Body of pancreas (tissue), 4 donors: ENCODE data around the gene HOXB3. TPM values are rescaled to one million over a fixed set of nuclear protein-coding genes. Genes with fewer than 3 reads are reported as not detected.

Experiments used
- ATAC-seq: fragments of 150-250 bp; one replicate; pipeline ENCODE4 v1.9.1; 2016
- DNase-seq, 4 donors: peaks; one replicate each; pipeline ENCODE4 v3.0.0-alpha.2; 2019
- H3K27ac ChIP-seq, 4 donors: fragments of 200-600 bp; sonication (generic); 1 replicate in 3 of 4; 2 replicates in 1 of 4; pipeline versions ENCODE4 v1.5.1 to v1.6.1; 2016 to 2019; ENCODE audit warnings: mild to moderate bottlenecking in 1 of 4, mixed read lengths in 1 of 4, moderate library complexity in 1 of 4
- H3K27me3 ChIP-seq, 2 donors: fragments of 200-600 bp; sonication (generic); one replicate each; pipeline ENCODE4 v1.6.0; 2016; ENCODE audit warnings: mild to moderate bottlenecking in 1 of 2
- H3K36me3 ChIP-seq, 2 donors: fragments of 200-600 bp; sonication (generic); replicated peaks in 1 of 2; 2 replicates each; pipeline ENCODE4 v1.5.1; 2016; ENCODE audit warnings: low read depth in 2 of 2; ENCODE audit not compliant: insufficient read depth in 1 of 2
- H3K4me1 ChIP-seq: fragments of 200-600 bp; sonication (generic); one replicate; pipeline ENCODE4 v1.6.0; 2016
- H3K4me3 ChIP-seq, 2 donors: fragments of 200-600 bp; sonication (generic); 1 replicate in 1 of 2; 2 replicates in 1 of 2; pipeline ENCODE4 v1.5.1; 2016 to 2019
- H3K9me3 ChIP-seq, 3 donors: fragments of 200-600 bp; sonication (generic); 1 replicate in 2 of 3; 2 replicates in 1 of 3; pipeline ENCODE4 v1.5.1; 2016
- CTCF ChIP-seq, 7 experiments: fragments of 450-650 bp in 4 of 7; fragments of 200-600 bp in 3 of 7; sonication (generic) in 3 of 7; IDR thresholded peaks; one replicate each; pipeline ENCODE4 v1.5.1; 2016 to 2019; ENCODE audit warnings: antibody characterized with exemption in 7 of 7
- POLR2A ChIP-seq, 3 donors: fragments of 450-650 bp; IDR thresholded peaks; one replicate each; pipeline ENCODE4 v1.6.1; 2016; ENCODE audit warnings: antibody characterized with exemption in 3 of 3, mild to moderate bottlenecking in 2 of 3
- WGBS, 2 donors: methylation state at CpG; one replicate each; pipeline ENCODE4 v1.1.5; 2017; 5-methylcytosine and 5-hydroxymethylcytosine counted together
- intact Hi-C: fragments of 100-400 bp; cut with DNase I; formaldehyde crosslinking; loops from one replicate; pipeline ENCODE4 v1.15.1; 2023
- total RNA-seq, 2 donors: library from RNA; depleted of rRNA; stranded (reverse); fragments of >200 nt; gene quantifications; one replicate each; pipeline ENCODE4 v1.1.0, GENCODE V29; 2016

The HOXB3 gene
- total RNA-seq, 2 donors from 2014 or later = 2.9 TPM; not detected in 1

GRCh38 chr17:48519427-48519826 lies 70.6 kb downstream of the HOXB3 start:
- Histone ChIP-seq H3K9me3 (no peaks in the 10 kb centered on the region), H3K27me3 (peaks cover 0 to 21% of the 10 kb centered on the region in 2 donors), H3K4me1 (no peaks in the 10 kb centered on the region), H3K36me3 (no peaks in the 10 kb centered on the region), H3K4me3 (no peak overlapping the region), H3K27ac (no peak overlapping the region)
- intact Hi-C loops = no loop called here
- TF ChIP-seq POLR2A (IDR thresholded peaks at IDR 0.05) = no peak
- TF ChIP-seq CTCF (IDR thresholded peaks at IDR 0.05) = no peak
- ATAC-seq = no peak
- DNase-seq = no peak
- 78 to 83% methylated on average over 5 of the region's 5 CpGs for WGBS, 2 donors

- Histone ChIP-seq H3K27me3 (peaks cover 0 to 16% of the 10 kb centered on the region in 2 donors), H3K36me3 (no peaks in the 10 kb centered on the region), H3K4me1 (no peaks in the 10 kb centered on the region), H3K9me3 (no peaks in the 10 kb centered on the region), H3K4me3 (no peak overlapping the region), H3K27ac (no peak overlapping the region)
- DNase-seq = no peak
- TF ChIP-seq CTCF (IDR thresholded peaks at IDR 0.05) (no peak), POLR2A (IDR thresholded peaks at IDR 0.05) (no peak)
- intact Hi-C loops = no loop called here
- 14 to 17% methylated on average over 3 of the region's 3 CpGs for WGBS, 2 donors
- ATAC-seq = no peak
Observed at GRCh38 chr17:48517478-48517877, 72.6 kb downstream of the HOXB3 start.

- intact Hi-C loops = no loop called here
- TF ChIP-seq CTCF (IDR thresholded peaks at IDR 0.05) (no peak), POLR2A (IDR thresholded peaks at IDR 0.05) (no peak)
- Histone ChIP-seq H3K9me3 (no peaks in the 10 kb centered on the region), H3K4me1 (no peaks in the 10 kb centered on the region), H3K27me3 (peaks cover 0 to 5% of the 10 kb centered on the region in 2 donors), H3K4me3 (no peak overlapping the region), H3K36me3 (no peaks in the 10 kb centered on the region), H3K27ac (no peak overlapping the region)
- DNase-seq = no peak
- 34 to 35% methylated on average over 3 of the region's 3 CpGs for whole genome bisulfite sequencing, 2 donors
- no peak for ATAC-seq
Observed at GRCh38 chr17:48515925-48516900, 73.8 kb downstream of the HOXB3 start.

GRCh38 chr17:48514477-48514876 lies 75.6 kb downstream of the HOXB3 start:
- ATAC-seq = no peak
- H3K9me3 ChIP-seq = no peaks in the 10 kb centered on the region
- intact Hi-C loops = no loop called here
- no peaks in the 10 kb centered on the region for H3K36me3 ChIP-seq
- H3K27ac ChIP-seq = no peak overlapping the region
- WGBS, 2 donors = 51 to 68% methylated on average over 2 of the region's 2 CpGs
- H3K27me3 ChIP-seq = peaks cover 0 to 5% of the 10 kb centered on the region in 2 donors
- no peaks in the 10 kb centered on the region for H3K4me1 ChIP-seq
- DNase-seq = no peak
- no peak overlapping the region for H3K4me3 ChIP-seq
- TF ChIP-seq POLR2A (IDR thresholded peaks at IDR 0.05) = no peak
- no peak for TF ChIP-seq CTCF (IDR thresholded peaks at IDR 0.05)
